Nucleus accumbens (tissue), 56 donors: ENCODE data around the gene TBX19.

Experiments
- DNase-seq, 56 donors: peaks; one replicate each; lab custom pipeline; 2025; lab: John Stamatoyannopoulos, UW

The TBX19 gene

DNA sequence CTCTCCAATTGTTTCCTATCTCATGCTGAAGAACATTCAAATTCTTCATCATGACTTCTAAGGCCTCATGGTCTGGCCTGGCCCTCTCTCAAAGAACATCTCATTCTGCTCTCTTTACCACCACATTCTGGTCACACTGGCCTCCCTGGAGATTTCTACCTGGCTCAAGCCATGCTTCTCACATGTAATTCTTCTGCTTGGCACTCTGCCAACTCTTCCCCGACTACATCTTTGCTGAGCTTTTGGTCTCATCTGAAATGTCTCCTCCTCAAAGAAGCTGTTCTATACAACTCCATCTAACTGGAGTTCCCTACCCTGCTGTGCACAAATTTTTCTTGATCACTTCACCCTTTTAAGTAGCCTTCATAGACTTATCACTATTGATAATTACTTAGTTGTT is 1.4 kb upstream of the TBX19 start:
- no peak for DNase-seq

DNA sequence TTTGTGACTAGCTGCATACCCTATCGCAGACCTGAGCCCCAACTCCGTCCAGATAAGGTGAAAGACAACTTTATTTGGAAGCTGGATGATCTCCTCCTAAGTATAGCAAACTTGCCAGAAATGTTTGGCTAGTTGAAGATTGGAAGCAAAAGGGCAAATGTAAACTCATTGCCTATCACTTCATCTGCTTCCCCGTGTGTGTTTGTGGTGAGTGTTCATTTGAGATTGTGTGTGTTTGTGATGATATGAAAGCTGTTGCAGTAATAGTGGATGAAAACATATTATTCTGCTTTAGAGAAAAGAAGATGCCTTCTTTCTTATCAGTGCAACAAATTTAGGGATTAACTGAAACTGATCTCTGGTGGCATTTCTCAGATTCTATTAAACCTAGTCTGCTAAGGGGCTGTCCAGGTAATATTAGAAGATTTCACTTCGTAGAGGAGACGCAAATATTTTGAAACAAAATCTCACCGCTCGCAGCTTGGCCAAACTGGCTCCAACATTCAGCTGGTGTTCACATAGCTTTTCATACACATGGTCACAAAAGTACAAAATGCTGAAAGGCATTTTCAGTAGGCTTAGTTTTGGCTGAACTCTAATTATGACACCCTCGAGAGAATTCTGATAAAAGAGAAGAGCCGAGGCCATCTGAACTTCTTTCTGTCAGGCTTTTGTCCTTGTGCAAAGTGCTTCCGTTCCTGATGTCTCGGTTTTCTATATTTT is 1.1 kb downstream of the TBX19 start:
- DNase-seq, result no peak

DNA sequence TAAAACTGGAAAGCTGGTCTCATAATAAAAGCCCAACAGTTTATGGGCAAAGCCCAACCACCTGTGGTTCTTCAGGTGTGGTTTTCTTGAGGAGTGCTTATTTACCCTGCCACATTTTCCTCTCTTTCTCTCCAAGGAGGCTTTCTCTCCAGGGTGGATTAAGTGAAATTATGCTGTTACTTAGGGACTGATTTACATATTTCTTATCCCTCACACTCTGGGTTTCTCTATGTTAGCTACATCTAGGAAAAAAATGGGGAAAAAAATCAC is 4.8 kb downstream of the TBX19 start:
- no peak for DNase-seq

DNA sequence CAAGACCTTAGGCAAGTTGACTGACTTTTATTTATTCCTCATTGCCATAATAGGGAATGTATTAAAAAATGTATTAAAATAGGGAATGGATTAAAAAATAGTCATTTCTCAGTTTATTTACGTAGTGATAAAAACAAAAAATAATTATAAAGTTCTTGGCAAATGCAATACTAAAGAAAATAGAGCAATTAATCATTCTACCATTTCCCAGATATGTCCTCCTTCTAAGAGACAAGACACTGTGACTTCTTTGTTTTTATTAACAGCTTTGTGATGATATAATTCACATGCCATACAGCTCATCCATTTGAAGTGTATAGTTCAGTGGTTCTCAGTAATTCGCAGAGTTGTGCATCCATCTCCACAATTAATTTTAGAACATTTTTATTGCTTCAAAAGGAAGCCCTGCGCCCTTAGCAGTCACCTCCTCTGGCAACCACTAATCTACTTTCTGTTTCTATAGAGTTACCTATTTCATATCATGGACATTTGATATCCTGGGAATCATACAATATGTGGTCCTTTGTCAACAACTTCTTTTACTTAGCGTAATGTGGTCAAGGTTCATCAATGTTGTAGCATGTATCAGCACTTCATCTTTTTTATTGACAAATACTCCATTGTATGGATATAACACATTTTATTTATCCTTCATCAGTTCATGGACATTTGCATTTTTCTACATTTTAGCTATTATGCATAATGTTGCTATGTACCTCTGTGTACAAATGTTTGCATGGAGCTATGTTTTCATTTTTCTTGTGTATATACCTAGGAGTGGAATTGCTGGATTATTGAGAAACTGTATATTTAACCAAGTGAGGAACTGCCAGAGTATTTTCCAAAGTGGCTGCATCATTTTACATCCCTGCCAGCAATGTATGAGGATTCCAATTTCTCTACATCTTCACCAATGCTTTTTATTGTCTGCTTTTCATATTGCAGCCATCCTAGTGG is 5.6 kb downstream of the TBX19 start:
- no peak for DNase-seq

DNA sequence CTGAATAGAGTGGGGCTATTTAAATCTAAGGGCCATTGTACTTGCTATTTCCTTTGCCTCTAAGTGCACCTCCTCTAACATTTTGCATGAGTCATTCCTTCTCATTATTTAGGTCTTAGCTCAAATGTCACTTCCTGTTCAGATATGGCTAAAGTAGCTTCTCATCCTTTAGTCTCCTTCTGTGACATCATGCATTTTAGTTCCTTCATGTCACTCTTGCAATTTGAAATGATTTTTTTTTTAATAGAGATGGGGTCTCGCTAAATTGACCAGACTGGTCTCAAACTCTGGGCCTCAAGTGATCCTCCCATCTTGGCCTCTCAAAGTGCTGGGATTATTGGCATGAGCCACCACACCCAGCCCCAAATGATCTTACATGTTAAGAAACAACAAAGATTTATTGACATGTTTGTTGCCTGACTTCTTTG is 6.6 kb downstream of the TBX19 start:
- DNase-seq, result no peak

DNA sequence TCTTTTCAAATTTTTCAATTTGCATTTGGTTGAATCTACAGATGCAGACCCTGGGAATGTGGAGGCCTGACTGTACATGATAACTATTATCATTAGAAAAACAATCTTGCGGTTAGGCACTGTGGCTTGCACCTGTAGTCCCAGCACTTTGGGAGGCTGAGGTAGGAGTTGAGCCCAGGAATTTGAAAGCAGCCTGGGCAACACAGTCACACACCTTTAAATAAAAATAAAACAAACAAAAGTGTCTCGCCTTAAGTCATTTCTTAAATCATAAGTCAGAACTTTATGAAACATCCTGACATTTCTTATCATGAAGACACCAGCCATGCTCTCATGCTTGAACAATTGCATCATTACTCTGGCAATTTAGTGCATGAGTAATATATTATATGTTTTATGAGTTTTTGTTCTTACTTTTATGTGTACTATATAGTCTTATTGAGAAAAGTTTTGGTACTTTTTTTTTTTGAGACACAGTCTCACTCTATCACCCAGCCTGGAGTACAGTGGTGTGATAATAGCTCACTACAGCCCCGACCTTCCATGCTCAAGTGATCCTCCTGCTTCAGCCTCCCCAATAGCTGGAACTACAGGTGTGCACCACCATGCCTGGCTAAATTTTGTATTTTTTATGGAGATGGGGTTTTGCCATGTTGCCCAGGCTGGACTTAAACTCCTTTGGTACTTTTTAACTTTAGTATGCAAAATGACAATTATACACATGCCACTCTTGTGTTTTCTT is 7.8 kb downstream of the TBX19 start:
- DNase-seq, result no peak

DNA sequence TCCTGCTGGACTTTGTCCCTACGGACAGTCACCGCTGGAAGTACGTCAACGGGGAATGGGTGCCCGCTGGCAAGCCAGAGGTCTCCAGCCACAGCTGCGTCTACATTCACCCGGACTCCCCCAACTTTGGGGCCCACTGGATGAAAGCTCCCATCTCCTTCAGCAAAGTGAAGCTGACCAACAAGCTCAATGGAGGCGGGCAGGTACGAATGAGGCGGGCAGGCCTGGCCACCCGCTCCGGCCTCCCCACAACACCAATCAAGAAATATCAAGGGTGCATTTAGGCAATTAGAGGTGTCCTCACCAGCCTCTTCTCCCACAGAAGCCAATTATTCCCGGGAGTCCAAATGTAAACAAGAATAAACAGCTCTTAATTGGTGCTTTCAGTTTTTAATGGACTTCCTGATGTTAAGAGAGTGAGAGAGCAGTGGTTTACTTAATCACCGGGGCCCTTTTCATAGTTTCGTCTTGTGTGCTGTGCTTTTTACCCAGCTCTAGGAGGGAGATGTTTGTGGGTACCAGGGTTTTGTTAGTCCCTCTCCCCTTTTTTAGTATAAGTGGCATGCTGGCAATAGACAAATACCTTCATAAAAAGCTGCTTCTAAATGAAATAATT is 10.7 kb downstream of the TBX19 start:
- DNase-seq, result no peak

DNA sequence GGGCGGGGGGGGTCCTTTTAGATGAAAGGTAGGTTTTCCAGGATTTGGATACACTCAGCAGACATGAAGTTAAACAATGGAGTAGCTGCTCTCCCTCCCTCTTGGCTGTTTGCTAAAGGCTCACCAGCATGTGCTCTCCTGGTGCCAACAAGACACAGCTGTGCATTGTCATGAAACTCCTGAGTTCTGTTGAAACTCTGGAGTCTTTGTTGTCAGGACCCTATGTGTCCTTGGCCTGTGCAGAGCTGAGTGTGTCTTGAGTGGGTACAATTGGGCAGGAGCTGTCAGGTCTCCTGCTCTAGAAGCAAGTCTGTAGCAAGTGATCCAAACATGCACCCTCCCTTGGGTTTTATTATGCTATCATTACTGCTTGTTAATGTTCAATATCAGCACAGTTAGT is 12.7 kb downstream of the TBX19 start:
- no peak for DNase-seq

DNA sequence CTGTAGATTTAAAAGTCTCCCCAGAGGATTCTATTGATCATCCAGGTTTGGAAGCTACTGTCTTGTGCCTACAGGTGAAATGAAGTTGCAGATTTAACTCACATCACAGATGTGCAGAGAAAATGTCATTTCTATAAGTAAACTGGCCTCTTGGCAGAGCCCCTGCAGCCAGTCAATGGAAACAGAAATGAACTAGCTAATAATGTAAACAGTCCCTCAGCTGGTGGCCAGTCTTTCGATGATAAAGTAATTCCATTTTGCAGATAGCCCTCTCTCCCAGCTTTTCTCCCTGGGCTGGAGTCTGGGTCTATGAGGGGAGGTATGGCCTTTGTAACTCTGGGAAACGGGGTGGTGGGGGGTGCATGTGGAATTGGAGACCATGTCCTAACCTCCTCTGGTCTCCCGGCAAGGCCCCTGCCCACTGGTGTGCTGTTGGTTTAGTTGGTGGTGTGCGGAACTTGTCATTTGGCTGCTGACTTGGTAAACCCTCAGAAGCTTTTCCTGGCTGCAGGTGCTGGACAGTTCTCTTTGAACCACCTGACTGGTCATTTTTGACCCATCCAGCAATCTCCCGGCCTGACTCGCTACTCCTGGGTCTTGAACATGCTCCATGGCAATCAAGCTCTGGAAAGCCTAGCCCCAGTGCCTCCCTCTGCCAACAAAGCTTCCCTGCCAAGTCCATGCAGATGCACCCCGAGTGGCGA is 14.9 kb downstream of the TBX19 start:
- no peak for DNase-seq

DNA sequence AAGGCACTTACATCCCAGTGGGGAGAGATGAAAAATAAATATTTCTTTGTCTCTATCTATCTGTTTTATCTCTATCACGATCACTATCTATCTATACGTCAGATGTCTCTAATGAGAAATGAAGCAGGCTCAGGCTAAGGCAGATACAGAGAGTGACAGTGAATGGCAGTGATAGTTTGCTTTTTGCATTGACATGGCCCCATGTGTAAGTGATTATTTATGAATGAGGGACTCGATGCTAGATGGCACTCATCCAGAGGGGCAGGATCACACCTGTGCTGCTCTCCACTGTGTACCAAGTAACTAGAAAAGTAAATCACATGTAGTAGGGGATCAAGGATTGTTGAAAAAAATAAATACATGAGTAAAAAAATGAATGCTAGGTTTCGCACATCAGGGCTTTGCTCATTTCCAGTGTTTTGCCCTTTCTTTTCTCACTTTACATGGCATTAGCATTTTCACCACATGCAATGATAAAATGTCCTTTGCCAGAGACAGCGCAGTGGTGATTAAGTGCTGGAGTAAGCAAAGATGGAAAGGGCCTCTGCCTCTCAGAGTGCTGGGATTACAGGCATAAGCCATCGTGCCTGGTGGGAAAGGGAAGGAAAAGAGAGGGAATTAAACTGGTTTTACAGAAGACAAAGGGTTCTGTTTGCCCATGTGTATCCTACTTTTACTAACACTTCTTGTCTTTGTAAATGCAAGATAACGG is 16.5 kb downstream of the TBX19 start:
- DNase-seq, result no peak

DNA sequence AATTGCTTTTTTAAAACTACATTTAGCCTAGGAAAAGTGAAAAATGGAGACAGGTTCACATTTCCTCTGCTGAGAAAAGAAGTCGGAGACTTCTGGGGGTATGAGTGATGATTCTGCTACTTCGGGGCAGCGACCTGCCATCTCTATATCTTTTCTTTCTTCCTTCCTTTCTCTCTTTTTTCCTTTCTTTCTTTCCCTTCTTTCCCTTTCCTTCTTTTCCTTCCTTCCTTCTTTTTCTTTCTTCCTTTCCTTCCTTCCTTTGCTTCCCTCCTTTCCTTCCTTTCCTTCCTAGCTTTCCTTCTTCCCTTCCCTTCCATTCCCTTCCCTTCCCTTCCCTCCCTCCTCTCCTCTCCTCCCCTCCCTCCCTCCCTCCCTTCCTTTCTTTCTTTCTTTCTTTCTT is 17.8 kb downstream of the TBX19 start:
- DNase-seq, result no peak

DNA sequence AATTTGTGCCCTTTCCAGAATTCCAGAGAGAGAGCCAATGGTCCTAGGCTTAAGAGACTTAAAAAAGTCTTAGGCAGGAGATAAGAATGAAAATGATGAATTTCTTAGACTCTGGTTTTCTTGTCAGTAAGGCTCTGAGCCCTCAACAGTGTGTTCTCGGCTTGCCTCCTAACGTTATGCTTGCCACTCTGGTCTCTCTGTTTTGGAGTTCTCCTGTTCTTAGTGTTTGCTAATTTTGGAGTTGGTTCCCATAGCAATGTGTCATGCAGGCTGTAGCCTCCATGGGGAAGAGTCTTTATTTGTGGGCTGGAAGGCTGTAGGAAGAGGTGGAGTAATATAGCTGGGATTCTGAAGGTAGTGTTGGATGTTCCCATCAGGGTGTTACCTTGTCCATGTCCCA is 19.9 kb downstream of the TBX19 start:
- DNase-seq, result peak in 9 of 56 donors; percentile 8 to 34 (median 14)

DNA sequence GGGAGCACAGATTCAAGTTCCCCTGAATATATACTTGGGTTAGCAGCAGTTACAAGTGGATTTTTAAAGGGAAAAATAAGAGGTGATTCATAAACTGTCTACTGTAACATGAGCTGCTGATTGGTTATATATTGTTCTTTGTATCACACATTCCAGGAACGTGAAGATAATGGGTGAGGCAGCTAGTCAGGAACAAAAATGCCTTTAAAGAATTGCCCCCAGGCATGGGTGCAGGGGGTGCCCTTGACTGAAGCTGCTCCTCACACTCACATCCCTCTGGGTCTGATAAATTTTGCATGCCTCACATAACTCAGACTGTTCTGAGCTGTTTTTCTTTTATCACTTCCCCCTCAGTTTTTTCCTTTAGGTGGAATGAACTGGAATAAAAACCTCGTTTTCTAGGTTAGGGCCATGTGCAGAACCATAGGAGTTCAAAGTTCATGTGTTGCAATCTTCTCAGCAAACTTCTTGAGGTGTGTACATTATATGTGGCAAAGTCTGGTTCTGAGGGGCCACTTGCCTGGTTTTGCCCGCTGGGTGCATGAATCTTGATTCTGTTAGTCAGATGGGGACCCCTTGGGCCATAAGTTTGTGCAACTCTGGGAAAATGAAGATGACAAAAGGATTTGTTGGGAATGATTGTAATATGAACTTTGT is 21.1 kb downstream of the TBX19 start:
- DNase-seq, result no peak

DNA sequence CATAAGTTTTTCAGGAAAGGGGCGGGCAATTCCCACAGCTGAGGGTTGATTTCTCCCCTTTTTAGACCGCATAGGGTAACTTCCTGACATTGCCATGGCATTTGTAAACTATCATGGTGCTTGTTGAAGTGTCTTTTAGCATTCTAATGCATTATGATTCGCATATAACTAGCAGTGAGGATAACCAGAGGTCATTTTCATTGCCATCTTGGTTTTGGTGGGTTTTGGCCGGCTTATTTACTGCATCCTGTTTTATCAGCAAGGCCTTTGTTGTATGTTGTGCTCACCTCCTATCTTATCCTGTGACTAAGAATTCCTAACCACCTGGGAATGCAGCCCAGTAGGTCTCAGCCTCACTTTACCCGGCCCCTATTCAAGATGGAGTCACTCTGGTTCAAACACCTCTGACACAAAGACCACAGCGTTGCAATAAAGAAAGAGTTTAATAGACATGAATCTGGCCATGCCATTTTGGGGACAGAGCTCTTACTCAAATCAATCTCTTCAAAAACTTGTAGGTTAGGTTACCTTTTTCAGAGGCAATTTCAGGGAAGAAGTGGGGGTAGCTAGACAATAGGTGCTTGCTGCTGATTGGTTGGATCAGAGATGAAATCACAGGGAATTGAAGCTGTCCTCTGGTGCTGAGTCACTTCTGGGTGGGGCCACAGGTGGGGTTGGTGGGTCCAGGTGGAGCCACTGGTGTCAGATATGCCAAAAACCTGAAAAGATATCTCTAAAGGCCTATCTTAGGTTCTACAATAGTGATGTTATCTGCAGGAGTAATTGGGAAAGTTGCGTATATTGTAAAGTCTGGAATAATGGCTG is 23.3 kb downstream of the TBX19 start:
- no peak for DNase-seq

DNA sequence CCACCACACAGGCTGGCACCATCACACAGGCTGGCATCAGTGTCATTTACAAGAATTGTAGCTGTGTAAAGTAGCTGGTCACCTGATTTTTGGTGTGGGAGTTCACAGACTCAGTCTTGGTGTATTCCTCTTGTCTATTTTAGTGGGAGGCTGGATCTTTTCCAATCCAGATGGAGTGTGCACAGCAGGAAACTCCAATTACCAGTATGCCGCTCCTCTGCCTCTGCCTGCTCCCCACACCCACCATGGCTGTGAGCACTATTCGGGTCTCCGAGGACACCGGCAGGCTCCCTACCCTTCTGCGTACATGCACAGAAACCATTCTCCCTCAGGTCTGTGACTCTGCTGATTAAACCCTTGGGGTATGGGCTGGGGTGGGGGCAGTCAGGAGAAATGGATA is 24.2 kb downstream of the TBX19 start:
- peak in 1 of 56 donors; percentile 28 for DNase-seq

DNA sequence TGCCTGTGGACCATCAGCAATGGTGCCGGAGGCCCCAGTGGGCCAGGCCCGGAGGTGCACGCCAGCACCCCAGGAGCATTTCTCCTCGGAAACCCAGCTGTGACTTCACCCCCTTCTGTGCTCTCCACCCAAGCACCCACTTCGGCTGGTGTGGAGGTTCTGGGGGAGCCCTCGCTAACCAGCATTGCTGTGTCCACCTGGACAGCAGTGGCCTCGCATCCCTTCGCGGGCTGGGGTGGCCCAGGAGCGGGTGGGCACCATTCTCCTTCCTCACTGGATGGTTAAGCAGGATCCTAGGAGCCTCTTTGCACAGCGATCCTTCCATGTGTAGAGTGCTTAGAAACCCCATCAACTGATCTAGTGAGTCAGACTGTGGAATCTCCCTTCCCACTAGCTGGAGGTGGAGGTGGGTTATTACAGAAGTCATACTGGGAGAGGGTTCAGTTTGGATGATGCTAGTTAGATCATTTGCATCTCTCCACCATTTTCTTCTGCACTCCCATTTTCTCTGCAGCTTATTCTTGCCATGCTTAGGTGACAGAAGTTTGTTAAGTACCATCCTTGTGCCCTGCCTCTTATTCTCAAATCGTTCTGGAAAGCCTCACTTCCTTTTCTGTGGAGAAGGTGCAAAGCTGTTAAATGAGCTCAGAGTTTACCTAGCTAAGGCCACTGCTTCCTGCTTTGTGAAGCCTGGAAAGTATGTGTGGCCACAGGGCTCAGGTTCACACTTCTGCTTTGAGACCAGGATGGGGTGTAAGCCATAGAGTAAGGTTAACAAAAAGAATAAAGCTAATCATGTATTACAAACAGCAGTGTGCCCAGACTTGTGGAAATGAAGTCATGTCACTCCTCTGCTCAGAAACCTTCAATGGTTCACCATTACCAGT is 32.3 kb downstream of the TBX19 start:
- peak in 7 of 56 donors; percentile 4 to 31 (median 18) for DNase-seq

DNA sequence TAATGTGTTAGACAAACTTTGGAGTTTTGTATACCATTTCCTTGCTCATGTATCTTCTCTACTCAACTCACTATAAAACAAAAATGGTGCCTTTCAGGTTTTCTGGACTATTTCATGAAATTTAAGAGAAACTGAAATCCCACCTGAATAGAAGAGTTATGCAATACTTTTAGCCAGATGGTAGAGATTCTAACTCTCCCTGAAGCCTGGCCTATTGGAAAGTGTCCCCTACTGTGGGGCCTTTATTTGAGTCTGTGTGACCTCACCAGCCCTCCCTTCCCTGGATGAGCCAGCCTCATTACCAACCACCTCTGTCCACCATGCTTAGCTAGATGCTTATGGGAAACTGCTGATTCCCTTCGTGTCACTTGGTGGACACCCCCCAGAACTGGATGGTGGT is 35.5 kb downstream of the TBX19 start:
- DNase-seq, result no peak
